ENCODE results near the gene PARD6G.
"Not testable (repeated sequence)": the region's sequence is repeated elsewhere in the genome, so short reads cannot be mapped to it uniquely, and the experiment has no call there.

Gene PARD6G

GRCh38 chr18:80228051-80228848, 19.1 kb downstream of the PARD6G start:
- in situ Hi-C loops (cut with HindIII; ENCODE audit: low sequenced_read_pairs): no loop called here
- no peak for TF ChIP-seq CTCF (IDR thresholded peaks at IDR 0.05; ENCODE audit: low read depth, low read length)
- no peak overlapping the region for H3K4me3 ChIP-seq (ENCODE audit: low read depth, low read length)
- DNase-seq (ENCODE audit: low read depth, low spot score): no peak

DNA sequence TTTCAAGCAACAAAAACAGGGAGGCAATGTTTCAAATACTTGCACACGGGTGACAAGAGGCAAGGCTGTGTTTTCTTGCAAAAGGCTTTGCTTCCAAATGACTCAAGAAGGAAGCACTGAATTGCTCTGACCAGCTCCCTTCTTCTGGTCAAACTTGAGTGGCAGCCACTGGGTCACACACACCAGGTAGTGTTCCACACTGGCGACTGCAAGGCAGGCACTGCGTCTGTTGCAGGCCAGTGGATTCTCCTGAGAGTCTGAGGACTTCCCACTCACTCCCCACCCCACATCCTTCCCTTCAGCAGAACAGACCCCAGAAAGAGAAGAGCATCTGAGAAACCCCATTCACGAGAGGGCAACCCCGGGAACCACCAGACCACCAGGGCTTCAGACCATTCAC, 19.8 kb downstream of the PARD6G start:
- no peak overlapping the region for H3K4me3 ChIP-seq (ENCODE audit: low read depth, low read length)
- TF ChIP-seq CTCF (IDR thresholded peaks at IDR 0.05; ENCODE audit: low read depth, low read length): no peak
- in situ Hi-C loops (cut with HindIII; ENCODE audit: low sequenced_read_pairs): no loop called here
- DNase-seq (ENCODE audit: low read depth, low spot score): no peak

- no peak for TF ChIP-seq CTCF (IDR thresholded peaks at IDR 0.05; ENCODE audit: low read depth, low read length)
- in situ Hi-C loops (cut with HindIII; ENCODE audit: low sequenced_read_pairs): no loop called here
- no peak for DNase-seq (ENCODE audit: low read depth, low spot score)
- no peak overlapping the region for H3K4me3 ChIP-seq (ENCODE audit: low read depth, low read length)
Measured at GRCh38 chr18:80225685-80226084, 21.6 kb downstream of the PARD6G start.

DNA sequence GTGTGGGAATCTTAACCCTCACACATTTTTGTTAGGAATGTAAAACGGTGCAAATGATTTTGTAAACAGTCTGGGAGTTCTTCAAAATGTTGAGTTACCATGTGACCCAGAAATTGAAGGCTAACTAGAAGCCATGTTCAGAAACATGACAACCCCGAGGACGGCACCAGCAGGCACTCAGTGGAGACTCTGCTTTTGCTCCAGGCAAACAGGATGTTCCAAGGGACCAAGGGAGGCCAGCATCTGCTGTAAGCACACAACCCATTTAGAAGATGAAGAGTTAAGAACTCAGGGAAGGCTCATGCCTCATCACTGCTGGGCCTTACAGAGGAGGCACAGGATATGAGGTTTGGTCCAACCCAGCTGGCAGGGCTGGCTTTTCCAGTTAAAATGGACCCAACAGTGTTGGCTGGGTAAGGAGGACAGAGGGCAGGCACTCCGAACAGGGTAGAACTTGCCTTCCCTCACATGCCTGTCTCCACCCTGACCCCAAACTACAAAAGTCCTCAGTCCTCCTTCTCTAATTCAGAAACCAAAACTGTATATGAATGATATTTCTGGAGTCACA, 23.6 kb downstream of the PARD6G start:
- in situ Hi-C loops (cut with HindIII; ENCODE audit: low sequenced_read_pairs): no loop called here
- H3K4me3 ChIP-seq (ENCODE audit: low read depth, low read length): no peak overlapping the region
- TF ChIP-seq CTCF (IDR thresholded peaks at IDR 0.05; ENCODE audit: low read depth, low read length): no peak
- no peak for DNase-seq (ENCODE audit: low read depth, low spot score)

- in situ Hi-C loops (cut with HindIII; ENCODE audit: low sequenced_read_pairs); H3K4me3 ChIP-seq (ENCODE audit: low read depth, low read length); DNase-seq (ENCODE audit: low read depth, low spot score): not testable (repeated sequence)
Measured at GRCh38 chr18:80219488-80219887, 27.8 kb downstream of the PARD6G start.

DNA sequence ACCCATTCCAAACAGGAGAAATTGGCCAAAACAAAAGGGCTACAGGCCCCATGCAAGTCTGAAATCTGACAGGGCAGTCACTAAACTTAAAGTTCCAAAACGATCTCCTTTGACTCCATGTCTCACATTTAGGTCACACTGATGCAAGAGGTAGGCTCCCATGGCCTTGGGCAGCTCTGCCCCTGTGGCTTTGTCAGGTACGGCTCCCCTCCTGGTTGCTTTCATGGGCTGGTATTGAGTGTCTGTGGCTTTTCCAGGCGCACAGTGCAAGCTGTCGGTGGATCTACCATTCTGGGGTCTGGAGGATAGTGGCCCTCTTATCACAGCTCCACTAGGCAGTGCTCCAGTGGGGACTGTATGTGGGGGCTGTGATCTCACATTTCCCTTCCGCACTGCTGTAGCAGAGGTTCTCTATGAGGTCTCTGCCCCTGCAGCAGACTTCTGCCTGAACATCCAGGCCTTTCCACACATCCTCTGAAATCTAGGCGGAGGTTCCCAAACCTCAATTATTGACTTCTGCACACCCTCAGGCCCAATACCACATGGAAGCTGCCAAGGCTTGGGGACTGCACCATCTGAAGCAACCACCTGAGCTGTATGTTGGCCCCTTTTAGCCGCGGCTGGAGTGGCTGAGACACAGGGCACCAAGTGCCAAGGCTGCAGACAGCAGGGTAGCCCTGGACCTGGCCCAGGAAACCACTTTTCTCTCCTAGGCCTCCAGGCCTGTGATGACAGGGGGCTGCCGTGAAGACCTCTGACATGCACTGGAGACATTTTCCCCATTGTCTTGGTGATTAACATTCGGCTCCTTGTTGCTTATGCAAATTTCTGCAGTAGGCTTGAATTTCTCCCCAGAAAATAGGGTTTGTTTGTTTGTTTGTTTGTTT, 28.7 kb downstream of the PARD6G start:
- in situ Hi-C loops (cut with HindIII; ENCODE audit: low sequenced_read_pairs): no loop called here
- no peak for TF ChIP-seq CTCF (IDR thresholded peaks at IDR 0.05; ENCODE audit: low read depth, low read length)
- no peak overlapping the region for H3K4me3 ChIP-seq (ENCODE audit: low read depth, low read length)
- DNase-seq (ENCODE audit: low read depth, low spot score): no peak
